Activated CD4-positive, alpha-beta T cell treated with anti-CD3 and anti-CD28 coated beads for 48 hours (primary cell): ENCODE results near the gene PTEN.
"Not testable (repeated sequence)": the region's sequence is repeated elsewhere in the genome, so short reads cannot be mapped to it uniquely, and the experiment has no call there.

Experiments
- DNase-seq: peaks from one replicate; pipeline ENCODE4 v3.0.0-alpha.2; 2020

Gene PTEN

DNA sequence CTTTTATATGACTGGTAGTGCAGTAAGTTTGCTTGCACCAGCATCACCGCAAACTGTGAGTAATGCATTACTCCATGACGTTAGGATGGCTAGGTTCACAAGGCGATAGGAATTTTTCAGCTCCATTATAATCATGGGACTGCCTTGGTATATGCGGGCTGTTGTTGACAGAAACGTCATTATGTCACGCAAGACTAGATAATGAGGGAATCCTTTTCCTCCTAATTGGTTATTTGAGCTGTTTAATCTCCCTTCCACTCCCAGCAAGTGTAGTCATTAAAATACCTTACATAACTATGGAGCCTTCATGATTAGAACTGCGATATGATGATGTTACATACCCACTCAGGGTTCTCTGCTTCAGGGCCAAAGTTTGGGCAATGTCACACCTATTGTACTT lies 17.4 kb upstream of the PTEN start:
- DNase-seq = no peak

DNA sequence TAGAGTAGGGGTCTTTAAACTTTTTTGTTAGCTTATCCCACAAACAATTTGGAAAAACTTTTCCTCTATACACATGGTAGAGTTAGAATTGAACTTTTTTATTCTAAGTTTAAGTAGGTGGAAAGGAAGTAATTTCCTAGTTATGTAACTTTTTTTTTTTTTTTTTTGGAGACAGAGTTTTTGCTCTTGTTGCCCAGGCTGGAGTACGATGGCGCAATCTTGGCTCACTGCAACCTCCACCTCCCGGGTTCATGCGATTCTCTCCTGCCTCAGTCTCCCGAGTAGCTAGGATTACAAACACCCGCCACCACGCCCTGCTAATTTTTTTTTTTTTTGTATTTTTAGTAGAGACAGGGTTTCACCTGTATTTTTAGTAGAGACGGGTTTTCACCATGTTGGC lies 16.7 kb upstream of the PTEN start:
- DNase-seq = not testable (repeated sequence)

DNA sequence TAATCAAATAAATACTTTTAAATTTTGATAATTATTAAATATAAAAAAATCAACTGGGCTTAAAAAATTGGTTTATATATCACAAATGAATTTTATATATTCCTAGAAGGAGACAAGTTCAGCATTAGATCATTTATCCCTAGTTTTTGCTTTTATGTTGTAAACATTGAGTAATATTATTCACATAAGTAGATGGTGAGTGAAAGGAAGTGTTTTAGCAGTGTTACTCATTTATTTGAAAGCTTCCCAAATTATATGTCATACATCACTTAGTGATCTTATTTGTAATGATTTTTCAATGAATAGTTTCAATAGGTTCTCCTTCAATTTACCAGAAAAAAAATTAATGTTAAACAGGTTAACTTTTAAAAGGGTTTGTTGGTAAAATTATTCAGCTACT lies 15.9 kb upstream of the PTEN start:
- no peak for DNase-seq

DNA sequence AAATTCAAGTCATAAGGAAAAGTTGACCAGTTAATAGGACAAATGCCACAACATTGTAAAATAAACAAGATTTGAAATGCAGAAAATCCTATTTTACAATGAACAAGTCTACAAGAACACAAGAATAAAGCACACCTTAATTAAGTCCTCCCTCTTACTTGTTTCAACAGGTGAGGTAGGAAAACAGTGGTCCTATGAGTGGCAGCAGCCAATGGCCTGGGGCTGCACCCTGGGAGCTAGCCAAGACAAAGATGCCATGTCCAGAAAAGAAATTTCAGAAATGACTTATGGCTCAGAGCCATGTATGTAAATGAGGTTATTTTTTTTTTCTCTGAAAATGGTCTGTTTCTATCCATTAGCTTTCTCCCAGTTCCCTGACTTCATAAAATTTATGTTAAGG lies 14.4 kb upstream of the PTEN start:
- DNase-seq = no peak

DNA sequence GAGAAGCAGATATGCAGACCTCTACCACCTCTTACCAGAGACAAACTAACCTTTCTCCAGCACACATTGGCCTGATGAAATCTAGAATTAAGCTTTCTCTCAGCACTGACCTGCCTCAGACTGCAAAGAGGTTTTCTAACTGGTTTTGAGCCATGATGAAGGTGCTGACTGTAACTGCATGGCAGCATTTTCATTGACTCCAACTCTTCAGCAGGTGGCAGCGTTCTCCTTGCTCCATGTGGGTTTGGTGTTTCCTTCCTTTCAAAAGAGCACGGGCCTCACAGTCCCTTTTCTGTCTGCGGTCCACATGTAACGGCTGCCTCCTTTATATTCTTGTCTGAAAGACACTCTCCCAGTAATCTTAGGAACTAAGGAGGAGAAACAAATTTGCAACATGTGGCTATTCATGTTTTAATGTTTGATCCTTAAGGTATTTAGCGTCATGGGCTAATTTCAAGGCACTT lies 12.7 kb upstream of the PTEN start:
- peak; percentile 55 for DNase-seq

DNA sequence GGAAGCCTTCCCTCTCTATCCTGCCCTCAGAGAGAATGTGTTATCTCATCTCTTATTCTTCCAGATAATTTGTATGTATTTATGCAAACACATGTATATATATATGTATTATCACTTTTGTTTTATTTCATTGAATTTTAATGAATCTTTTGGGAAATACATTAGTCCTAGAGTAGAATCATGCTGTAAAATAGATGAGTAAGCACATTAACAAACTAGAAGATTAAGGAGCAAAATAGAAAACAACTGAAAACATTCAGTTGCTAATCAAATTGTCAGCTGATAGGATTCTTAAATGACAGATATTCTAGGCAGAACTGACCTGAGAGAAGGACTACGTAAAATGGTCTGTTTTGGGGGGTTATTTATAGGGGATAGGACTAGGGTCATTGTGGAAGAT lies 11.3 kb upstream of the PTEN start:
- no peak for DNase-seq

DNA sequence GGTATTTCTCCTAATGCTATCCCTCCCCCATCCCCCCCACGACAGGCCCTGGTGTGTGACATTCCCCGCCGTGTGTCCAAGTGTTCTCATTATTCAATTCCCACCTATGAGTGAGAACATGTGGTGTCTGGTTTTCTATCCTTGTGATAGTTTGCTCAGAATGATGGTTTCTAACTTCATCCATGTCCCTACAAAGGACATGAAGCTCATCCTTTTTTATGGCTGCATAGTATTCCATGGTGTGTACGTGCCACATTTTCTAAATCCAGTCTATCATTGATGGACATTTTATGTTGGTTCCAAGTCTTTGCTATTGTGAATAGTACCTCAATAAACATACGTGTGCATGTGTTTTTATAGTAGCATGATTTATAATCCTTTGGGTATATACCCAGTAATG lies 8.2 kb upstream of the PTEN start:
- DNase-seq = not testable (repeated sequence)

DNA sequence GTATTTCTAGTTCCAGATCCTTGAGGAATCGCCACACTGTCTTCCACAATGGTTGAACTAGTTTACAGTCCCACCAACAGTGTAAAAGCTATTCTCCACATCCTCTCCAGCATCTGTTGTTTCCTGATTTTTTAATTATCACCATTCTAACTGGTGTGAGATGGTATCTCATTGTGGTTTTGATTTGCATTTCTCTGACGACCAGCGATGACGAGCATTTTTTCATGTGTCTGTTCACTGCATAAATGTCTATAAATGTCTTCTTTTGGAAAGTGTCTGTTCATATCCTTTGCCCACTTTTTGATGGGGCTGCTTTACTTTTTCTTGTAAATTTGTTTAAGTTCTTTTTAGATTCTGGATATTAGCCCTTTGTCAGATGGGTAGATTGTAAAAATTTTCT lies 7.8 kb upstream of the PTEN start:
- DNase-seq = not testable (repeated sequence)

DNA sequence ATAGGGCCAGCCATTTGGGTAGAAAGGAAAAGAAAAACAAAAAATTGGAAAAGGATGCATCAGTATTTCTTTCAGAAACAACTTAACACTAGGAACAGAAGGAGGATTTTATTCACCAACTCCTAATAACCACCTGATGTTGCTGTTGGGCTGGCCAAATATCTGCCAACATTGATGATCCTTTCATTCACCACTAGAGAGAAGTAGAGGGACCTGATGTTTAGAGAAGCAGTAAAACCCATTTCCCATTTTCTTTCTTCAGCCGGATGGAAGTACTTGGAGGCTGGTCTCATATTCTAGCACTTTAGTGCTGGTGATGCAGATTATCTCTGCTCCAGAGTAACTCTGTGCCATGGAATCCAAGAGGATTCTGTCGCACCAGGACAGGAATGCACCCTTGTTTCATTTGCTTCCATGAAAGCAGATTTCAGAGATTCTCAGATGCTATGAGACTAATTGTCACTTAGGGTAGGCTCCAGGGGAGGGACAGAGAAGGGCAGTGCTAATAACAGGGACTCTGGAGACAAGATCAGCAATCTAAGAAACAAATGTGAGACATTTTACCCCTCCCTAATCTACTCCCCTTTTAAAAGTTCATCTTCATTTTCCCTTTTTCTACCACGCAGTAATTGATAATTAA lies 3.1 kb upstream of the PTEN start:
- peak; percentile 19 for DNase-seq

DNA sequence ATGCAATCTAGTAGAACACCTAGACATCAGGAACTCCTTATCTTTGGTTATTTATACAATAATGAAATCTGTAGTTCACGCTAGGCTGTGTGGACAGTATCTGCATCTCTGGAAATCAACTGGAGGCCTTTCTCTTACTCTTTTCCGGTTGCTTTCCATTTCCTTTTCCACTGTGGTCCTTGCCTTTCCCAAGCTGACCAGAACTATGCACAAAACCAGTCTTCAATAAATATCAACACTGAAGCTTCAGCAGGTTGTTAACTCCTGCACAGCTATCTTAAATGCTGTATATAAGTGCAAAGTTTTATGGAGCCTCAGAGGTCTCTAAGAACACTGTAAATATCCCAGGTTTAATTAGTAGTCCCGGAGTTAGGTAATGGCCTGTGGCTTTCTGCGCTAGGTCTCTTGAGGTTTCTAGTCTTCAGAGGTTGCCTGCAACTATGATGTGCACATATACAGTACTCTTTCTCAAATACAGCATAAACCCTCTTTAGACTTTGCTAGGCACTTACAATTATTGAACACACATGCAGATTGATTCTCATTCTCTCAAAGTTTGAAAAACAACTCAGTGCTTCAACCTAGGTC lies 2.5 kb upstream of the PTEN start:
- DNase-seq = no peak

DNA sequence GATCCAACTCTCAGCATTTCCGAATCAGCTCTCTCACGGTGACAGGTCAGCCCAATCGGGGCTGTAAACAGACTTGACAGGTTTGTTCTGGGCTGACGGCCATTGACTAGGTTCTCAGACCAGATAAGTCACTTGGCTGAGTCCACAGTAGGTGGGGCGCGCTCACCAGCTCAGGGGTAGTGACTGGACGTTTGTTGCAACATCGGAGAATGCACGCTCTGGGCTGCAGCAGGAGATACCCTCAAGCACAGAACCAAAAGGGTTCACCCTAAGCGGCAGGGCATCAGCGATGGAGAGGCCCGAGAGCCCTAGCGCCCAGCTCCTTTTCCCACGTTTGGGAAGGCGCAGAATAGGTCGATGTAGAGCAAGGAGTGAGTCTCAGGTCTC lies 1.9 kb upstream of the PTEN start:
- peak; percentile 26 for DNase-seq

DNA sequence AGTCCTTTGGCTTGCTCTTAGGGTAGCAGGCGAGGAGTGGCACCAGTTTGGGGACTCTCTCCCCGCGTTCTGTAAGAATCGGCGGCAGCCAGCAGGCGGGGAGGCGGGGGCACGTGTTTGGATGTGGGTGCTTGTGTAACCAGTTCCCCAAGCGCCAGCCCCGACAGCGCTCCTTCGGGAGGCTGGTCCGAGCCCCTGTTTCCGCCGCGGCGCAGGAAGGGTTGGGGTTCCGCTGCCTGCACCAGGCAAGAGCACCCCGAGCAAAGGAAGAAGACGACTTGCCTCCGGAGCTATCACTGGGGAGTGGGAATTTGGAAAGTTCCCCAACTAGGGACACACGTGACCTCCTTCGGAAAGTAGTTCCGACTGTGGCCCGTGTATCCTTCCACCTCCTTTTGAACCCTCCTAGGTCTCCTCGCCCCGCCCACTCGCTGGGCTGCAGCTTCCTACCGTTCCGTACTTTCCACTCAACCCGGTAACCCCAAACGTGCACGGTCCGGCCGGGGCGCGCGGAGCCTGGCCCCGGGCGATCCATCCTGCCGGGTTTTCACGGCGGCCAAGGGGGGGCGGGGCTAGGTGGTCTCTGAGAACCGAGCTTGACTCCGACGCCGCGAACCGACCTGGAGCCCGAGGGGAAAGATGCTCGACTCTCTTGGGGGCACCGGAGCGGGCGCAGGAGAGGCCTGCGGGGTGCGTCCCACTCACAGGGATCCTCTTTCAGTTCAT lies 1.3 kb upstream of the PTEN start:
- peak; percentile 96 for DNase-seq

DNA sequence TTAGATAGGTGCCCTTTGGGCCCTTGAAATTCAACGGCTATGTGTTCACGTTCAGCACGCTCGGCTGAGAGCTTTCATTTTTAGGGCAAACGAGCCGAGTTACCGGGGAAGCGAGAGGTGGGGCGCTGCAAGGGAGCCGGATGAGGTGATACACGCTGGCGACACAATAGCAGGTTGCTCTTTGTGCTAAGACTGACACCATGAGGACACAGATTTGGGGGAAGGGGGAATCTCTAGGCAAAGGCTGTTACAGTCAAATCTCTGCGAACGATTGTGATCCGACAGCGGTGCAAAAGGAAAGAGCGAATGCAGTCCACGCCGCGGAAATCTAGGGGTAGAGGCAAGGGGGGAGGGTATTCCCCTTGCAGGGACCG lies 759 bp upstream of the PTEN start:
- peak; percentile 76 for DNase-seq

DNA sequence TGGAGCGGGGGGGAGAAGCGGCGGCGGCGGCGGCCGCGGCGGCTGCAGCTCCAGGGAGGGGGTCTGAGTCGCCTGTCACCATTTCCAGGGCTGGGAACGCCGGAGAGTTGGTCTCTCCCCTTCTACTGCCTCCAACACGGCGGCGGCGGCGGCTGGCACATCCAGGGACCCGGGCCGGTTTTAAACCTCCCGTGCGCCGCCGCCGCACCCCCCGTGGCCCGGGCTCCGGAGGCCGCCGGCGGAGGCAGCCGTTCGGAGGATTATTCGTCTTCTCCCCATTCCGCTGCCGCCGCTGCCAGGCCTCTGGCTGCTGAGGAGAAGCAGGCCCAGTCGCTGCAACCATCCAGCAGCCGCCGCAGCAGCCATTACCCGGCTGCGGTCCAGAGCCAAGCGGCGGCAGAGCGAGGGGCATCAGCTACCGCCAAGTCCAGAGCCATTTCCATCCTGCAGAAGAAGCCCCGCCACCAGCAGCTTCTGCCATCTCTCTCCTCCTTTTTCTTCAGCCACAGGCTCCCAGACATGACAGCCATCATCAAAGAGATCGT lies 598 bp downstream of the PTEN start:
- DNase-seq = peak; percentile 46

DNA sequence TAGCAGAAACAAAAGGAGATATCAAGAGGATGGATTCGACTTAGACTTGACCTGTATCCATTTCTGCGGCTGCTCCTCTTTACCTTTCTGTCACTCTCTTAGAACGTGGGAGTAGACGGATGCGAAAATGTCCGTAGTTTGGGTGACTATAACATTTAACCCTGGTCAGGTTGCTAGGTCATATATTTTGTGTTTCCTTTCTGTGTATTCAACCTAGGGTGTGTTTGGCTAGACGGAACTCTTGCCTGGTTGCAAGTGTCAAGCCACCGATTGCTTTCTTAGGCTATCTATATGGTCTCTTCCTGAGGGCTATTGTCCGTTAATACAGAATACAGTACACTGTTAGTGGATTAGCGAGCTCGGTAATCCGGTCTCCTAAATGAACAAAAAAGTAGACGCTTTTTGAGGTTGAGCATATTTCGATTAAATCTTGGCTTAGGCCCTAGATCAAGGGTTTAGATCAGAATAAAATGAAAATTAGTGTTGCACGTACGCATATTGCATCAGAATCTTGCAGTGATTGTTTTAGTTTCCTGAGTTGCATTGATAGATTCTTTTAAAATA lies 1.2 kb downstream of the PTEN start:
- DNase-seq = no peak

DNA sequence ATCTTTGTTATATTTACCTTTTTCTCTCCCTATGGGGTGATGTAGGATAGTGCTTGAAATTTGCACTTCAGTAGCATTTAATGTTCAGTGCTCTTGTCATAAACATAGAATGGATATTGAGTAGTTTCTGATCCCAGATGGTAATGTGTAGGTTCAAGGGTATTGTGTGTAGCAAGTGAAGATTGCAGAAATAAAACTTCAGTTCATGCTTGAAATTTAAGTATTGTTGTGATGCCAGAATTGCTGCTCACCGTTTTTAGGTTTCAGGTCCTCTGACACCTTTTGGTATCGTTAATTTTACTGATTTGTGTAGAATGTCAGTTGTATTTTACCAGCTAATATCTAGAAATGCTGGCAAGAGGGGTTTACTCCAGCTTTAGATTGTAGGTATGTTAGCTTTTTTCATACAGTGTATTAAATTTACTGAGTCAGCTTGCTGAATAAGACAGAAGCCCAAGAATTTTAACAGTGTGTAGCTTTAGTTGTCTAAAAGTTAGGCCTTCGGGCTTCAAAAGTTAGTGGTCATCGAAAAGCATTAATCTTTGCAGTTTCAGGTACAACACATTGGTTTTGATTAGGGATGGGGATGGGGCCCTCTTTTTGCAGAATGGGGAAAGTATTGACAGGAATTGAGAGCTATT lies 1.9 kb downstream of the PTEN start:
- no peak for DNase-seq

DNA sequence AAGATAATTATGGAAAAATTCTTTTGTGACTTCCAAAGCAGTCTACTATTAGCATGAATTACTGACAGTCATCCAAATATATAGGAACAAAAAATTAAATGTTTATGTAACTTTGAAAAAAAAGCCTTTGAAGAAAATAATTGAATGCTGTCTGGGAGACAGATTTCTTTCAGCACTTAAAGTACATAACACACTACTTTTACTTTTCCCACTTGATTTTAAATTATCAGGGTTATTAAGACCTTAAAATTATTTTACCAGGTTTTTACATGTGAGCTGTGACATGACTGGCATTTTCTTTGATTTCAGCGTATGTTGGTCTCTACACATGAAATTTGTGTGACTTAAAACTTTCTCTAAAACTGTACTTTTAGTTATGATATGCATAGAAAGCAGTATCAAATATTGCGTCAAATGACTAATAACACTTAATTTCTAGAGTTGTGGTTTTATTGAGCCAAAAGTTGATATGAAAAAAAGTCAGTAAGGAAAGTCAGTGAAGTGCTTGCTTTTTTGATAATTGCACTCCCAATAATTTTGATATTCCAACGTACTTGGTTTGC lies 3.1 kb downstream of the PTEN start:
- no peak for DNase-seq

DNA sequence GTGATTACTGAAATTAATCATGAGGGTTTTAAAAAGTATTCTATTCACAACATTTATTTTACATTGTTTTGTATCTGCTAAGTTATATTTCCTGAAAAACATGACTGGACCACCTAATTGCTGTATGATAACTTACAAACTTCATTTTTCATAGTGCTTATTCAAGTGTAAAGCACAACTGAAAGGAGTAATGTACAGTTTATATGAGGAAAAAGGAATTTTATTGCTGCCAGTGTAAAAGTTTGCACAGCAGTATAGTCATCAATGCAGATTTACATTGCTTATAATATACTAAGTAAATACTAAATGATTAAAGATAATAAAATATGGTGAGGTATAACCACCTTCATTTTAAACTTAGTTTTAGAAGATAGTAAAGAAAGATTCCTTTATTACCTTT lies 4.0 kb downstream of the PTEN start:
- DNase-seq = no peak

DNA sequence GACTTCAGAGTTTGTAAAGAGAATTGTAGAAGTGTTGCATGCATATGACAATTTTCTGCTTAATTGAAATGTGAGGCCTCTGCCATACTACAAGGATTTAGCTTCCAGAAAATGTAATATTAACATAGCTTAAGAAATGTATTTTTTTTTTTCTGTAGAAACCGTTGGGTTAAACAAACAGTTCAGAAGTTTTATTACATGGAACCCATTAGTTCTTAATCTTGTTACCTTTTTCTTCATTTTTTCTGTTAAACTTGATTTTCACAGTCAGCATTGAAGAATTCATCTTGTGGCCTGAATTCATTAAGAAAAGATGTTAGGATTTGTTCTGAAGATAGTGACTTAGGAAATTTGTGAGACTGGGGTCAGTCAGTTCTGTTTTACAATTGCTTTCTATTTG lies 4.9 kb downstream of the PTEN start:
- no peak for DNase-seq

DNA sequence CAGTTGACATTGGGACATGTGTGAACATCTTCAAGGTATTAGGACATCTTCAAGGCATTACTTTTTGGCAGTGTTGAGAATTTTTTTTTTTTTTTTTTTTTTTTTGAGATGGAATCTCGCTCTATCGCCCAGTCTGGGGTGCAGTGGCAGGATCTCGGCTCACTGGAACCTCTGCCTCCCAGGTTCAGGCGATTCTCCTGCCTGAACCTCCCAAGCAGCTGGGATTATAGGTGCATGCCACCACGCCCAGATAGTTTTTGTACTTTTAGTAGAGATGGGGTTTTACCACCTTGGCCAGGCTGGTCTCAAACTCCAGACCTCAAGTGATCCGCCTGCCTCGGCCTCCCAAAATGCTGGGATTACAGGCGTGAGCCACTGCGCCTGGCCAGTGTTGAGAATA lies 5.7 kb downstream of the PTEN start:
- not testable (repeated sequence) for DNase-seq

DNA sequence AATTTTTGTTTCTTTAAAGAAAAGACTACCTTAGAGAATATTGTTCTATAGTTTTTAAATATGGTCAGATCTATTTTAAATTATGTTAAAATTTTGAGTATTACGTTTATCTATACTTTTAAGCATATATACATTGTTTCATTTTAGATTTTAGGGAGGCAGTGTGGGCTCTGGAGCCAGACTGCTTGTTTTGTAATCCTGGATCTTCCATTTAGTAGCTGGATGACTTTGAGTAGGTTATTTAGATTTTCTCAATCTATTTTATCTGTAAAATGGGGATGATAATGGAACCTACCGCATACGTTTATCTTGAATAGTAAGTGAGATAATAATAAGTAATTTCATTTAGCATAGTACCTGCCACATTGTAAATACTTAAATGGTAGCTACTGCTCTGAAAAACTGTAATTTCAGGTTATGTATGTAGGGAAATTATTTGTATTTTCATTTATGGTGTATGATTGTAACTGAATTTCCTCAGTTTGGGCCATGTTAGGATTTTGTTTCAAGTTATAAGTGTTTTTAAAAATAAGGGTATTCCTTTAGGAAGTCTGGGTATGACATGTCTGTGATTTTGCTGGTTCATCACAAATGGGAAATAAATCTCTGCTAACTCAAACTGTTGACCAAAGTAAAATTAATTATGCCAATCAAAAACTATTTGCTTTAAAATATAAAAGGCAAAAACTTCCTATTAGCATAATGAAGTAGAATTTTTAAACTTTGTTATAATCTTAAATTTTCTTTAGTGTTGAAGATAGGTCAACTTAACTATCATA lies 6.5 kb downstream of the PTEN start:
- DNase-seq = no peak

DNA sequence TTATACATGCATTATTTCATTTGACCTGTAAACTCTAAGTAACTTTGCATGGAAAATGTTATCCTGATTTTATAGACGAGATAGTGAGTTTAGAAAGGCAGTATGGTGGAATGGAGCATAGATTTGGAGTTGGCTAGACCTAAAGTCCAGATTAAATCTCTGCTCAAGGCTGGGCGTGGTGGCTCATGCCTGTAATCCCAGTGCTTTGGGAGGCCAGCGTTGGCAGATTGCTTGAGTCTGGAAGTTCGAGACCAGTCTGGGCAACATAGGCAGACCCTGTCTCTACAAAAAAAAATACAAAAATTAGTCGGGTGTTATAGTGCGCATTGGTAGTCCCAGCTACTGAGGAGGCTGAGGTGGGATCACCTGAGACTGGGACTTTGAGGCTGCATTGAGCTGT lies 9.4 kb downstream of the PTEN start:
- DNase-seq = no peak
